Mesenteric fat pad (tissue), 1 donor: ENCODE measurements around the gene BDP1. TPM values are rescaled to one million over a fixed set of nuclear protein-coding genes. Genes with fewer than 3 reads are reported as not detected.
"Not testable (repeated sequence)": the region's sequence is repeated elsewhere in the genome, so short reads cannot be mapped to it uniquely, and the experiment has no call there.

Experiments
- DNase-seq: peaks from one replicate; pipeline ENCODE4 v3.0.0-alpha.2; 2020; ENCODE audit warnings: low spot score
- total RNA-seq: library from RNA; stranded (reverse); fragmentation: NEBNext Ultra II Directional; extraction: Animal tissue kit (Norgen Biotek cat#: 25700); gene quantifications from one replicate; pipeline ENCODE4 v1.2.1, GENCODE V29; 2021
- donor health status: DM: yes; HTN: yes; CAD: no.

The BDP1 gene
- total RNA-seq, 1 donor from 2014 or later, result 27.6 TPM

GRCh38 chr5:71457106-71457505 is 1.7 kb downstream of the BDP1 start:
- DNase-seq, result no peak

- no peak for DNase-seq
Observed at GRCh38 chr5:71460693-71461092, 5.2 kb downstream of the BDP1 start.

- DNase-seq, result no peak
Observed at GRCh38 chr5:71461360-71461759, 5.9 kb downstream of the BDP1 start.

- no peak for DNase-seq
Observed at GRCh38 chr5:71471193-71471592, 15.7 kb downstream of the BDP1 start.

- no peak for DNase-seq
Observed at GRCh38 chr5:71475788-71476384, 20.4 kb downstream of the BDP1 start.

- DNase-seq, result no peak
Observed at GRCh38 chr5:71481441-71481840, 26.0 kb downstream of the BDP1 start.

- no peak for DNase-seq
Observed at GRCh38 chr5:71482132-71482531, 26.7 kb downstream of the BDP1 start.

GRCh38 chr5:71483355-71483754 is 27.9 kb downstream of the BDP1 start:
- no peak for DNase-seq

GRCh38 chr5:71492817-71493615 is 37.6 kb downstream of the BDP1 start:
- no peak for DNase-seq

GRCh38 chr5:71494202-71494601 is 38.8 kb downstream of the BDP1 start:
- DNase-seq, result not testable (repeated sequence)

GRCh38 chr5:71498756-71499155 is 43.3 kb downstream of the BDP1 start:
- DNase-seq, result not testable (repeated sequence)

GRCh38 chr5:71503536-71503935 is 48.1 kb downstream of the BDP1 start:
- DNase-seq, result no peak

- no peak for DNase-seq
Observed at GRCh38 chr5:71522151-71522550, 66.7 kb downstream of the BDP1 start.

GRCh38 chr5:71525611-71526010 is 70.2 kb downstream of the BDP1 start:
- DNase-seq, result not testable (repeated sequence)

- no peak for DNase-seq
Observed at GRCh38 chr5:71528206-71528605, 72.8 kb downstream of the BDP1 start.

- no peak for DNase-seq
Observed at GRCh38 chr5:71529682-71530081, 74.2 kb downstream of the BDP1 start.

- DNase-seq, result no peak
Observed at GRCh38 chr5:71533142-71533541, 77.7 kb downstream of the BDP1 start.

- DNase-seq, result no peak
Observed at GRCh38 chr5:71533615-71534014, 78.2 kb downstream of the BDP1 start.

GRCh38 chr5:71537687-71538086 is 82.2 kb downstream of the BDP1 start:
- no peak for DNase-seq

GRCh38 chr5:71550885-71551284 is 95.4 kb downstream of the BDP1 start:
- not testable (repeated sequence) for DNase-seq

GRCh38 chr5:71551582-71551981 is 96.1 kb downstream of the BDP1 start:
- DNase-seq, result peak; percentile 79

GRCh38 chr5:71552026-71552749 is 96.7 kb downstream of the BDP1 start:
- DNase-seq, result not testable (repeated sequence)
